Activated T-cell treated with anti-CD3 and anti-CD28 coated beads for 1 hour (primary cell): ENCODE results near the gene APCDD1.

Experiments used
- DNase-seq: peaks from one replicate; pipeline ENCODE4 v3.0.0-alpha.2; 2020; ENCODE audit warnings: low read depth

APCDD1 gene

GRCh38 chr18:10432781-10433180 lies 21.7 kb upstream of the APCDD1 start:
- no peak for DNase-seq

GRCh38 chr18:10436160-10436559 lies 18.3 kb upstream of the APCDD1 start:
- DNase-seq: no peak

GRCh38 chr18:10437837-10438236 lies 16.6 kb upstream of the APCDD1 start:
- DNase-seq: no peak

GRCh38 chr18:10439898-10440297 lies 14.5 kb upstream of the APCDD1 start:
- DNase-seq: no peak

GRCh38 chr18:10440884-10441283 lies 13.6 kb upstream of the APCDD1 start:
- no peak for DNase-seq

- DNase-seq: no peak
Measured at GRCh38 chr18:10441472-10441871, 13.0 kb upstream of the APCDD1 start.

GRCh38 chr18:10442551-10442971 lies 11.9 kb upstream of the APCDD1 start:
- no peak for DNase-seq

- no peak for DNase-seq
Measured at GRCh38 chr18:10443001-10443400, 11.4 kb upstream of the APCDD1 start.

- DNase-seq: no peak
Measured at GRCh38 chr18:10444314-10445006, 10.0 kb upstream of the APCDD1 start.

- DNase-seq: no peak
Measured at GRCh38 chr18:10449396-10449795, 5.0 kb upstream of the APCDD1 start.

GRCh38 chr18:10450986-10451385 lies 3.4 kb upstream of the APCDD1 start:
- DNase-seq: no peak

GRCh38 chr18:10453261-10453805 lies 1.1 kb upstream of the APCDD1 start:
- no peak for DNase-seq

GRCh38 chr18:10454681-10455557 lies 484 bp downstream of the APCDD1 start:
- no peak for DNase-seq

- no peak for DNase-seq
Measured at GRCh38 chr18:10455726-10456453, 1.5 kb downstream of the APCDD1 start.

GRCh38 chr18:10456718-10457117 lies 2.3 kb downstream of the APCDD1 start:
- DNase-seq: no peak

- no peak for DNase-seq
Measured at GRCh38 chr18:10457128-10457527, 2.7 kb downstream of the APCDD1 start.

GRCh38 chr18:10457767-10458166 lies 3.3 kb downstream of the APCDD1 start:
- no peak for DNase-seq

- DNase-seq: no peak
Measured at GRCh38 chr18:10458691-10459090, 4.3 kb downstream of the APCDD1 start.

GRCh38 chr18:10459587-10459986 lies 5.2 kb downstream of the APCDD1 start:
- DNase-seq: no peak

- no peak for DNase-seq
Measured at GRCh38 chr18:10460414-10461018, 6.1 kb downstream of the APCDD1 start.

GRCh38 chr18:10461989-10462388 lies 7.6 kb downstream of the APCDD1 start:
- DNase-seq: no peak

GRCh38 chr18:10462597-10462996 lies 8.2 kb downstream of the APCDD1 start:
- DNase-seq: no peak
